IMR-90 (cell line): Measurements from ENCODE around the gene DEFB129. TPM values are rescaled to one million over a fixed set of nuclear protein-coding genes. Genes with fewer than 3 reads are reported as not detected.

Experiments used
- ATAC-seq: fragments of 200-7000 bp; cut with Tn5 transposase; 2 replicates; pipeline ENCODE4 v1.9.1; 2020; ENCODE audit warnings: low read depth, mild to moderate bottlenecking, moderate library complexity
- BruUV-seq: library from RNA; stranded (reverse); fragments of 400-500 nt; replicated peaks from 2 replicates; lab custom pipeline; 2021; lab: Mats Ljungman, UMichigan
- CTCF ChIA-PET: fragments of 300-600 bp; formaldehyde crosslinking; extraction: SDS; loops from one replicate; lab custom pipeline; 2021; ENCODE audit warnings: antibody characterized with exemption; lab: Yijun Ruan, JAX
- POLR2A ChIA-PET: fragments of 300-600 bp; sonication (Branson Sonifier 250); formaldehyde crosslinking; loops from one replicate; lab custom pipeline; 2022; ENCODE audit warnings: antibody characterized with exemption; ENCODE audit not compliant: unreplicated experiment; lab: Charles Lee
- DNase-seq: peaks from one replicate; pipeline ENCODE4 v3.0.0; 2013
- H2AFZ ChIP-seq: replicated peaks from 2 replicates; pipeline ENCODE3; 2013; ENCODE audit warnings: low read length, mild to moderate bottlenecking; ENCODE audit not compliant: poor library complexity
- H2AK5ac ChIP-seq: 2 replicates; pipeline ENCODE4 v1.6.1; 2013; ENCODE audit warnings: low read depth, low read length, inconsistent platforms
- H2AK9ac ChIP-seq: replicated peaks from 2 replicates; pipeline ENCODE3; 2013; ENCODE audit warnings: mild to moderate bottlenecking, low read depth, low read length, moderate library complexity; ENCODE audit not compliant: poor library complexity
- H2BK120ac ChIP-seq: 2 replicates; pipeline ENCODE4 v1.6.1; 2013; ENCODE audit warnings: low read depth, low read length, inconsistent platforms
- H2BK15ac ChIP-seq: 3 replicates; pipeline ENCODE4 v1.6.1; 2013; ENCODE audit warnings: low read depth, low read length, inconsistent platforms
- H2BK20ac ChIP-seq: 2 replicates; pipeline ENCODE4 v1.6.1; 2013; ENCODE audit warnings: low read depth, mild to moderate bottlenecking, inconsistent platforms, low read length, moderate library complexity
- H2BK5ac ChIP-seq: 2 replicates; pipeline ENCODE4 v1.6.1; 2013; ENCODE audit warnings: mild to moderate bottlenecking, low read depth, low read length, inconsistent platforms; ENCODE audit not compliant: poor library complexity, severe bottlenecking
- H3K14ac ChIP-seq: replicated peaks from 2 replicates; pipeline ENCODE4 v1.6.1; 2013; ENCODE audit warnings: low read depth, low read length, inconsistent platforms
- H3K18ac ChIP-seq: 2 replicates; pipeline ENCODE4 v1.6.1; 2013; ENCODE audit warnings: low read depth, low read length, control low read depth
- H3K23ac ChIP-seq: 2 replicates; pipeline ENCODE4 v1.6.1; 2013; ENCODE audit warnings: low read depth, low read length, inconsistent platforms
- H3K27ac ChIP-seq: 2 replicates; pipeline ENCODE4 v1.5.1; 2013; ENCODE audit warnings: mild to moderate bottlenecking, control low read depth, low read length; ENCODE audit not compliant: insufficient read depth
- H3K27me3 ChIP-seq: 2 replicates; pipeline ENCODE4 v1.6.1; 2013; ENCODE audit warnings: low read length; ENCODE audit not compliant: control insufficient read depth, insufficient read depth
- H3K36me3 ChIP-seq: 2 replicates; pipeline ENCODE4 v1.6.1; 2013; ENCODE audit warnings: low read length, mixed read lengths; ENCODE audit not compliant: control insufficient read depth, insufficient read depth
- H3K4ac ChIP-seq: 2 replicates; pipeline ENCODE4 v1.6.1; 2013; ENCODE audit warnings: low read depth, low read length, inconsistent platforms
- H3K4me1 ChIP-seq: 2 replicates; pipeline ENCODE4 v1.6.1; 2013; ENCODE audit warnings: low read length, mixed read lengths; ENCODE audit not compliant: control insufficient read depth, insufficient read depth
- H3K4me2 ChIP-seq: 2 replicates; pipeline ENCODE4 v1.6.1; 2013; ENCODE audit warnings: low read depth, mild to moderate bottlenecking, control low read depth, low read length, moderate library complexity
- H3K4me3 ChIP-seq: 2 replicates; pipeline ENCODE4 v1.5.1; 2013; ENCODE audit warnings: low read depth, mild to moderate bottlenecking, control low read depth, low read length, moderate library complexity; ENCODE audit not compliant: insufficient read depth
- H3K56ac ChIP-seq: 2 replicates; pipeline ENCODE4 v1.6.1; 2013; ENCODE audit warnings: low read length, inconsistent platforms; ENCODE audit not compliant: insufficient read depth; ENCODE audit errors: extremely low read depth
- H3K79me1 ChIP-seq, 2 experiments: 2 replicates each; pipeline ENCODE4 v1.6.1; 2013; ENCODE audit warnings: low read length in 2 of 2, inconsistent platforms in 1 of 2, low read depth in 1 of 2
- H3K9ac ChIP-seq: 2 replicates; pipeline ENCODE4 v1.6.1; 2013; ENCODE audit warnings: low read depth, low read length, control low read depth
- H3K9me1 ChIP-seq: 2 replicates; pipeline ENCODE4 v1.6.1; 2013; ENCODE audit warnings: low read length, inconsistent platforms; ENCODE audit not compliant: insufficient read depth
- H3K9me3 ChIP-seq: 2 replicates; pipeline ENCODE4 v1.6.1; 2013; ENCODE audit warnings: low read length; ENCODE audit not compliant: control insufficient read depth, insufficient read depth
- H4K20me1 ChIP-seq: 2 replicates; pipeline ENCODE4 v1.6.1; 2013; ENCODE audit warnings: low read length, inconsistent platforms; ENCODE audit not compliant: insufficient read depth
- H4K5ac ChIP-seq: 2 replicates; pipeline ENCODE4 v1.6.1; 2013; ENCODE audit warnings: mild to moderate bottlenecking, low read depth, low read length, control low read depth
- H4K8ac ChIP-seq, 2 experiments: 2 replicates each; pipeline ENCODE4 v1.6.1; 2013; ENCODE audit warnings: low read depth in 2 of 2, low read length in 2 of 2, control low read depth in 1 of 2, inconsistent platforms in 1 of 2
- H4K91ac ChIP-seq: 2 replicates; pipeline ENCODE4 v1.6.1; 2013; ENCODE audit warnings: low read depth, low read length, inconsistent platforms; ENCODE audit not compliant: insufficient read depth
- CEBPB ChIP-seq: IDR thresholded peaks from 2 replicates; pipeline ENCODE4 v1.6.1; 2012; ENCODE audit warnings: low read depth, low read length, improper control_type of control experiment
- RFX5 ChIP-seq: IDR thresholded peaks from 2 replicates; pipeline ENCODE4 v1.8.0; 2012; ENCODE audit warnings: low read depth, mild to moderate bottlenecking, low read length, moderate library complexity
- USF2 ChIP-seq: fragments of 150-350 bp; IDR thresholded peaks from 2 replicates; pipeline ENCODE4 v1.6.1; 2017; ENCODE audit warnings: mild to moderate bottlenecking, antibody characterized with exemption, low read length, low read depth
- WGBS, 2 experiments: methylation state at CpG; one replicate each; pipeline versions ENCODE4 v1.1.5 to v1.1.7; 2013; ENCODE audit warnings: missing lambda C conversion rate in 2 of 2; ENCODE audit not compliant: insufficient read length in 1 of 2; ENCODE audit errors: extremely low coverage in 2 of 2; 5-methylcytosine and 5-hydroxymethylcytosine counted together
- dilution Hi-C: fragments of 300-500 bp; cut with HindIII; formaldehyde crosslinking; loops from one replicate; pipeline ENCODE4 v1.14.3; 2018; ENCODE audit warnings: low sequenced_read_pairs; ENCODE audit not compliant: unreplicated experiment
- in situ Hi-C: fragments of 300-500 bp; cut with MboI; formaldehyde crosslinking; loops from 3 replicates; pipeline ENCODE4 v1.14.3; 2019; ENCODE audit warnings: low sequenced_read_pairs, inconsistent platforms, mixed read lengths
- intact Hi-C: fragments of 100-400 bp; cut with micrococcal nuclease; formaldehyde crosslinking; loops from 2 replicates; pipeline ENCODE4 v1.10.0; 2022
- polyA plus RNA-seq, 3 experiments: library from polyadenylated mRNA; depleted of rRNA; stranded (reverse); fragments of >200 nt; gene quantifications; 2 replicates each; pipeline ENCODE4 v1.2.3, GENCODE V29; 2012; ENCODE audit warnings: low replicate concordance in 1 of 3
- total RNA-seq: library from RNA; depleted of rRNA; stranded (reverse); fragments of >200 nt; gene quantifications from 2 replicates; pipeline ENCODE4 v1.2.3, GENCODE V29; 2012

Gene DEFB129
- total and polyA plus RNA-seq, 2 of the 4 experiments (the other 2 are of a cell fraction) = not detected

GRCh38 chr20:258269-258858, 31.3 kb downstream of the DEFB129 start:
- H3K36me3 ChIP-seq = no peaks in the 10 kb centered on the region
- ATAC-seq (no peak), DNase-seq (no peak)
- H4K8ac ChIP-seq = no peak overlapping the region
- no peak for TF ChIP-seq USF2
- no peak for TF ChIP-seq RFX5
- no peak for TF ChIP-seq CEBPB
- in situ Hi-C loops = no loop called here
- no peak overlapping the region for H4K5ac ChIP-seq
- peaks cover 17% of the 10 kb centered on the region for H3K27me3 ChIP-seq
- H3K9me1 ChIP-seq = no peaks in the 10 kb centered on the region
- H4K20me1 ChIP-seq = no peaks in the 10 kb centered on the region
- H3K4ac ChIP-seq = no peak overlapping the region
- H3K4me1 ChIP-seq = no peaks in the 10 kb centered on the region
- BruUV-seq = no TSS peak
- H3K56ac ChIP-seq = no peak overlapping the region
- H4K91ac ChIP-seq = no peak overlapping the region
- no peak overlapping the region for H3K23ac ChIP-seq
- intact Hi-C loops = no loop called here
- H3K4me2 ChIP-seq = no peak overlapping the region
- dilution Hi-C loops = no loop called here
- H3K4me3 ChIP-seq = no peak overlapping the region
- H3K9ac ChIP-seq = no peak overlapping the region
- H3K27ac ChIP-seq = no peak overlapping the region
- no peak overlapping the region for H2BK15ac ChIP-seq
- no peak overlapping the region for H2AK5ac ChIP-seq
- WGBS, 2 experiments = 51% methylated on average over 2 of the region's 4 CpGs; no CpG with 5 or more reads in 1 of the 2 experiments
- no peaks in the 10 kb centered on the region for H3K9me3 ChIP-seq
- no peak overlapping the region for H2BK20ac ChIP-seq
- H2AK9ac ChIP-seq = no peak overlapping the region
- H3K79me1 ChIP-seq = no peaks in the 10 kb centered on the region
- H3K14ac ChIP-seq = no peak overlapping the region
- no peak overlapping the region for H2BK5ac ChIP-seq
- no peak overlapping the region for H2AFZ ChIP-seq
- no peak overlapping the region for H3K18ac ChIP-seq
- POLR2A ChIA-PET = interaction anchor here (0.6 kb wide), 1 partner anchor 70 kb away, joined by 12 read pairs; no protein-coding TSS in a partner anchor
- CTCF ChIA-PET = no interaction called here
- H2BK120ac ChIP-seq = no peak overlapping the region
